ENCODE data around the gene SUPT4H1. TPM values are rescaled to one million over a fixed set of nuclear protein-coding genes. Genes with fewer than 3 reads are reported as not detected.

The SUPT4H1 gene
- total and polyA plus RNA-seq, 9 of the 15 experiments (the other 6 are each of a cell fraction or from before 2014, with no cell fraction given) = 62.1 to 320 (median 117) TPM

GRCh38 chr17:58337600-58338453 lies 14.2 kb downstream of the SUPT4H1 start (continued):
- TF ChIP-seq GTF2B (IDR thresholded peaks at IDR 0.05; ENCODE audit: extremely low read depth, insufficient read length) (peak; percentile 20), CTBP1 (IDR thresholded peaks at IDR 0.05; ENCODE audit: borderline replicate concordance) (no peak), NR3C1 (CRISPR knock-in tag; IDR thresholded peaks at IDR 0.05) (no peak), HDGF (IDR thresholded peaks at IDR 0.05) (peak; percentile 15; the same call in 1 of the 2 replicates), TRIM24 (IDR thresholded peaks at IDR 0.05) (no peak), ZNF316 (IDR thresholded peaks at IDR 0.05) (no peak), CBX1 (IDR thresholded peaks at IDR 0.05; ENCODE audit: low read depth) (no peak), FIP1L1 (IDR thresholded peaks at IDR 0.05; ENCODE audit: low read depth, low read length, poor library complexity, severe bottlenecking) (no peak), RFX7 (CRISPR knock-in tag; IDR thresholded peaks at IDR 0.05) (no peak), SMAD3 (CRISPR knock-in tag; conservative IDR thresholded peaks at IDR 0.05) (no peak), ZNF121 (CRISPR knock-in tag; conservative IDR thresholded peaks at IDR 0.05) (no peak), FUS (optimal IDR thresholded peaks at IDR 0.05; ENCODE audit: low read depth, low read length) (no peak), ELF2 (CRISPR knock-in tag; IDR thresholded peaks at IDR 0.05) (no peak), FOXK2 (conservative IDR thresholded peaks at IDR 0.05 in 1 of 2, IDR thresholded peaks at IDR 0.05 in 1 of 2; ENCODE audit: low read depth in 2 of 2) (peak in 1 of 2 experiments; percentile 28; a peak in 1 of 4 replicates), ARHGAP35 (IDR thresholded peaks at IDR 0.05; ENCODE audit: partially characterized antibody) (no peak), KAT7 (CRISPR knock-in tag; IDR thresholded peaks at IDR 0.05; ENCODE audit: borderline replicate concordance) (0 out of 2 replicates have a peak, but pooled peaks have one; percentile 33), NCOA1 (IDR thresholded peaks at IDR 0.05; ENCODE audit: low read depth) (no peak), ZNF518B (CRISPR knock-in tag; IDR thresholded peaks at IDR 0.05) (no peak; the same call in 1 of the 2 replicates), SRSF7 (optimal IDR thresholded peaks at IDR 0.05; ENCODE audit: low read depth, low read length) (no peak), PHF20 (IDR thresholded peaks at IDR 0.05; ENCODE audit: partially characterized antibody) (no peak), RBM22 (IDR thresholded peaks at IDR 0.05; ENCODE audit: low read depth, low read length, poor library complexity, severe bottlenecking) (no peak), ELF4 (CRISPR knock-in tag; IDR thresholded peaks at IDR 0.05) (no peak)
